HEK293 (cell line): ENCODE results near the gene GUCY1B1.

ENCODE experiments used
- CTCF ChIA-PET: fragments of 350-600 bp; formaldehyde crosslinking; extraction: SDS; loops from one replicate; lab custom pipeline; 2021; ENCODE audit warnings: antibody characterized with exemption; lab: Yijun Ruan, JAX
- POLR2A ChIA-PET: fragments of 300-600 bp; formaldehyde crosslinking; extraction: SDS; loops from one replicate; lab custom pipeline; 2020; ENCODE audit warnings: antibody characterized with exemption, inconsistent platforms; lab: Yijun Ruan, JAX
- H3K27ac ChIP-seq: fragments of 200-500 bp; sonication (Bioruptor generic); 2 replicates; pipeline ENCODE4 v1.5.1; 2014; ENCODE audit warnings: low read depth, low read length, control low read depth, inconsistent platforms; ENCODE audit errors: extremely low read depth
- H3K36me3 ChIP-seq, 2 experiments: fragments of 200-500 bp in 1 of 2; sonication (Bioruptor generic) in 1 of 2; 1 replicate in 1 of 2; 2 replicates in 1 of 2; pipeline ENCODE4 v1.5.1; 2014 to 2017; ENCODE audit warnings: inconsistent platforms in 2 of 2, low read length in 2 of 2; ENCODE audit not compliant: control insufficient read depth in 2 of 2, insufficient read depth in 1 of 2
- H3K4me1 ChIP-seq: fragments of 200-500 bp; sonication (Bioruptor generic); 2 replicates; pipeline ENCODE4 v1.5.1; 2014; ENCODE audit warnings: mild to moderate bottlenecking, low read length, inconsistent platforms; ENCODE audit not compliant: control insufficient read depth, insufficient read depth
- H3K4me3 ChIP-seq: 2 replicates; pipeline ENCODE4 v1.5.1; 2011; ENCODE audit warnings: low read depth, mild to moderate bottlenecking, control low read depth, low read length, moderate library complexity
- H3K9me3 ChIP-seq: fragments of 200-500 bp; sonication (Bioruptor generic); 2 replicates; pipeline ENCODE4 v1.5.1; 2014; ENCODE audit warnings: low read depth, low read length, inconsistent platforms; ENCODE audit not compliant: control insufficient read depth, insufficient read depth
- EGR2 ChIP-seq: fragments of 450-650 bp; formaldehyde crosslinking; IDR thresholded peaks from 2 replicates; pipeline ENCODE4 v1.5.1; 2016; ENCODE audit warnings: low read depth, missing biosample characterization, missing genetic modification characterization
- GLIS1 ChIP-seq: fragments of 450-650 bp; formaldehyde crosslinking; IDR thresholded peaks from 2 replicates; pipeline ENCODE4 v1.5.1; 2016; ENCODE audit warnings: missing biosample characterization, missing genetic modification characterization
- HOXC10 ChIP-seq: sonication (generic); formaldehyde crosslinking; IDR thresholded peaks from 2 replicates; pipeline ENCODE4 v1.8.1; 2023; ENCODE audit warnings: mild to moderate bottlenecking, missing genetic modification reagents
- KLF8 ChIP-seq: fragments of 450-650 bp; formaldehyde crosslinking; IDR thresholded peaks from 2 replicates; pipeline ENCODE4 v1.5.1; 2016; ENCODE audit warnings: missing biosample characterization, missing genetic modification characterization
- SETDB1 ChIP-seq: IDR thresholded peaks from one replicate; pipeline ENCODE4 v1.6.1; 2017; ENCODE audit warnings: mild to moderate bottlenecking, low read length, moderate library complexity, mixed read lengths; ENCODE audit not compliant: insufficient read length
- SP7 ChIP-seq: fragments of 450-650 bp; formaldehyde crosslinking; IDR thresholded peaks from 2 replicates; pipeline ENCODE4 v1.5.1; 2016; ENCODE audit warnings: missing biosample characterization, missing genetic modification characterization
- YY2 ChIP-seq: fragments of 450-650 bp; formaldehyde crosslinking; IDR thresholded peaks from 2 replicates; pipeline ENCODE4 v1.5.1; 2016; ENCODE audit warnings: missing biosample characterization, missing genetic modification characterization
- ZBTB21 ChIP-seq: fragments of 450-650 bp; formaldehyde crosslinking; IDR thresholded peaks from 2 replicates; pipeline ENCODE4 v1.5.1; 2017; ENCODE audit warnings: missing biosample characterization, missing genetic modification characterization
- ZFHX2 ChIP-seq: fragments of 450-650 bp; formaldehyde crosslinking; conservative IDR thresholded peaks from 2 replicates; pipeline ENCODE4 v1.5.1; 2016; ENCODE audit warnings: missing biosample characterization, missing genetic modification characterization
- ZFP3 ChIP-seq: fragments of 450-650 bp; formaldehyde crosslinking; IDR thresholded peaks from 2 replicates; pipeline ENCODE4 v1.5.1; 2016; ENCODE audit warnings: low read depth, missing biosample characterization, missing genetic modification characterization
- ZNF140 ChIP-seq: fragments of 450-650 bp; formaldehyde crosslinking; IDR thresholded peaks from 2 replicates; pipeline ENCODE4 v1.5.1; 2016; ENCODE audit warnings: missing biosample characterization, missing genetic modification characterization
- ZNF155 ChIP-seq: fragments of 450-650 bp; formaldehyde crosslinking; IDR thresholded peaks from 2 replicates; pipeline ENCODE4 v1.5.1; 2016; ENCODE audit warnings: missing biosample characterization, missing genetic modification characterization
- ZNF2 ChIP-seq: fragments of 450-650 bp; formaldehyde crosslinking; IDR thresholded peaks from 2 replicates; pipeline ENCODE4 v1.5.1; 2016; ENCODE audit warnings: missing biosample characterization, missing genetic modification characterization
- ZNF248 ChIP-seq: fragments of 450-650 bp; formaldehyde crosslinking; IDR thresholded peaks from 2 replicates; pipeline ENCODE4 v1.5.1; 2017; ENCODE audit warnings: missing biosample characterization, missing genetic modification characterization
- ZNF366 ChIP-seq: fragments of 450-650 bp; formaldehyde crosslinking; conservative IDR thresholded peaks from 2 replicates; pipeline ENCODE4 v1.5.1; 2016; ENCODE audit warnings: missing biosample characterization, missing genetic modification characterization
- ZNF416 ChIP-seq: fragments of 450-650 bp; formaldehyde crosslinking; IDR thresholded peaks from 2 replicates; pipeline ENCODE4 v1.5.1; 2016; ENCODE audit warnings: missing biosample characterization, missing genetic modification characterization
- ZNF433 ChIP-seq: fragments of 450-650 bp; formaldehyde crosslinking; IDR thresholded peaks from 2 replicates; pipeline ENCODE4 v1.5.1; 2016; ENCODE audit warnings: missing biosample characterization, missing genetic modification characterization, low read depth
- ZNF548 ChIP-seq: fragments of 450-650 bp; formaldehyde crosslinking; IDR thresholded peaks from 2 replicates; pipeline ENCODE4 v1.5.1; 2016; ENCODE audit warnings: missing biosample characterization, missing genetic modification characterization
- ZNF558 ChIP-seq: fragments of 450-650 bp; formaldehyde crosslinking; IDR thresholded peaks from 2 replicates; pipeline ENCODE4 v1.5.1; 2016; ENCODE audit warnings: missing biosample characterization, missing genetic modification characterization
- ZNF571 ChIP-seq: fragments of 450-650 bp; formaldehyde crosslinking; IDR thresholded peaks from 2 replicates; pipeline ENCODE4 v1.5.0; 2017; ENCODE audit warnings: missing biosample characterization, missing genetic modification characterization
- ZNF654 ChIP-seq: fragments of 450-650 bp; formaldehyde crosslinking; IDR thresholded peaks from 2 replicates; pipeline ENCODE4 v1.5.1; 2016; ENCODE audit warnings: low read depth, missing biosample characterization, missing genetic modification characterization
- ZNF664 ChIP-seq: fragments of 450-650 bp; formaldehyde crosslinking; IDR thresholded peaks from 2 replicates; pipeline ENCODE4 v1.5.1; 2016; ENCODE audit warnings: missing biosample characterization, missing genetic modification characterization
- ZNF837 ChIP-seq: fragments of 450-650 bp; formaldehyde crosslinking; IDR thresholded peaks from 2 replicates; pipeline ENCODE4 v1.5.1; 2016; ENCODE audit warnings: missing biosample characterization, missing genetic modification characterization
- TF ChIP-seq, protein P1 (sequence below): fragments of 450-650 bp; formaldehyde crosslinking; IDR thresholded peaks from 2 replicates; pipeline ENCODE4 v1.5.1; 2016; ENCODE audit warnings: missing biosample characterization, missing genetic modification characterization, borderline replicate concordance
- TF ChIP-seq, protein P2 (sequence below): fragments of 450-650 bp; formaldehyde crosslinking; IDR thresholded peaks from 2 replicates; pipeline ENCODE4 v1.5.1; 2016; ENCODE audit warnings: missing biosample characterization, missing genetic modification characterization

GUCY1B1 gene

DNA sequence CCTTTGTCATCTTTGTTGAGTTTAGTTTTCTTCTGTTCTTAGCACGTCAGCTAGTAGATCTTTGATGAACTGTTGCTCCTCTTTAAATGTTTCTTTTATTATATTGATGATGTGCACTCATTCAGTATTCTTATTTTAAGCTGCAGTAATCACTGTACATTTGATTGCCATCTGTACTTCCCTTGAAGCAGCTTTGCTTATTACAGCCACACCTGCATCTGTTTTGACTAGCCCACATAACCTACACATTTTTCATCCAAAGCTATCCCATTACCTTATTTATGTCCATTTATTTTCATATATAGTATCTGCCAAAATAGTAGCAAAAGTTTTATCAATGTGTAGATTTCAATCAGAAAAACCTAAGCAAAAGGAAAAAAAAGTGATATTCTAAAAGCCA, 23.9 kb upstream of the GUCY1B1 start:
- Histone ChIP-seq H3K9me3 (no peaks in the 10 kb centered on the region), H3K27ac (no peak overlapping the region), H3K4me3 (no peak overlapping the region), H3K36me3 (no peaks in the 10 kb centered on the region)
- CTCF ChIA-PET, result no interaction called here
- TF ChIP-seq ZNF837 (tag by site-specific recombination), result no peak
- no peak for TF ChIP-seq HOXC10
- TF ChIP-seq ZNF248, result no peak
- no peak for TF ChIP-seq ZNF2 (tag by site-specific recombination)
- no peak for TF ChIP-seq ZNF155 (tag by site-specific recombination)
- TF ChIP-seq, protein P1, sequence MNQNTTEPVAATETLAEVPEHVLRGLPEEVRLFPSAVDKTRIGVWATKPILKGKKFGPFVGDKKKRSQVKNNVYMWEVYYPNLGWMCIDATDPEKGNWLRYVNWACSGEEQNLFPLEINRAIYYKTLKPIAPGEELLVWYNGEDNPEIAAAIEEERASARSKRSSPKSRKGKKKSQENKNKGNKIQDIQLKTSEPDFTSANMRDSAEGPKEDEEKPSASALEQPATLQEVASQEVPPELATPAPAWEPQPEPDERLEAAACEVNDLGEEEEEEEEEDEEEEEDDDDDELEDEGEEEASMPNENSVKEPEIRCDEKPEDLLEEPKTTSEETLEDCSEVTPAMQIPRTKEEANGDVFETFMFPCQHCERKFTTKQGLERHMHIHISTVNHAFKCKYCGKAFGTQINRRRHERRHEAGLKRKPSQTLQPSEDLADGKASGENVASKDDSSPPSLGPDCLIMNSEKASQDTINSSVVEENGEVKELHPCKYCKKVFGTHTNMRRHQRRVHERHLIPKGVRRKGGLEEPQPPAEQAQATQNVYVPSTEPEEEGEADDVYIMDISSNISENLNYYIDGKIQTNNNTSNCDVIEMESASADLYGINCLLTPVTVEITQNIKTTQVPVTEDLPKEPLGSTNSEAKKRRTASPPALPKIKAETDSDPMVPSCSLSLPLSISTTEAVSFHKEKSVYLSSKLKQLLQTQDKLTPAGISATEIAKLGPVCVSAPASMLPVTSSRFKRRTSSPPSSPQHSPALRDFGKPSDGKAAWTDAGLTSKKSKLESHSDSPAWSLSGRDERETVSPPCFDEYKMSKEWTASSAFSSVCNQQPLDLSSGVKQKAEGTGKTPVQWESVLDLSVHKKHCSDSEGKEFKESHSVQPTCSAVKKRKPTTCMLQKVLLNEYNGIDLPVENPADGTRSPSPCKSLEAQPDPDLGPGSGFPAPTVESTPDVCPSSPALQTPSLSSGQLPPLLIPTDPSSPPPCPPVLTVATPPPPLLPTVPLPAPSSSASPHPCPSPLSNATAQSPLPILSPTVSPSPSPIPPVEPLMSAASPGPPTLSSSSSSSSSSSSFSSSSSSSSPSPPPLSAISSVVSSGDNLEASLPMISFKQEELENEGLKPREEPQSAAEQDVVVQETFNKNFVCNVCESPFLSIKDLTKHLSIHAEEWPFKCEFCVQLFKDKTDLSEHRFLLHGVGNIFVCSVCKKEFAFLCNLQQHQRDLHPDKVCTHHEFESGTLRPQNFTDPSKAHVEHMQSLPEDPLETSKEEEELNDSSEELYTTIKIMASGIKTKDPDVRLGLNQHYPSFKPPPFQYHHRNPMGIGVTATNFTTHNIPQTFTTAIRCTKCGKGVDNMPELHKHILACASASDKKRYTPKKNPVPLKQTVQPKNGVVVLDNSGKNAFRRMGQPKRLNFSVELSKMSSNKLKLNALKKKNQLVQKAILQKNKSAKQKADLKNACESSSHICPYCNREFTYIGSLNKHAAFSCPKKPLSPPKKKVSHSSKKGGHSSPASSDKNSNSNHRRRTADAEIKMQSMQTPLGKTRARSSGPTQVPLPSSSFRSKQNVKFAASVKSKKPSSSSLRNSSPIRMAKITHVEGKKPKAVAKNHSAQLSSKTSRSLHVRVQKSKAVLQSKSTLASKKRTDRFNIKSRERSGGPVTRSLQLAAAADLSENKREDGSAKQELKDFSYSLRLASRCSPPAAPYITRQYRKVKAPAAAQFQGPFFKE (tag by site-specific recombination), result no peak
- TF ChIP-seq ZNF548, result no peak
- no peak for TF ChIP-seq YY2 (tag by site-specific recombination)
- no peak for TF ChIP-seq KLF8 (tag by site-specific recombination)
- no peak for TF ChIP-seq ZNF664 (tag by site-specific recombination)
- no peak for TF ChIP-seq SETDB1
- TF ChIP-seq, protein P2, sequence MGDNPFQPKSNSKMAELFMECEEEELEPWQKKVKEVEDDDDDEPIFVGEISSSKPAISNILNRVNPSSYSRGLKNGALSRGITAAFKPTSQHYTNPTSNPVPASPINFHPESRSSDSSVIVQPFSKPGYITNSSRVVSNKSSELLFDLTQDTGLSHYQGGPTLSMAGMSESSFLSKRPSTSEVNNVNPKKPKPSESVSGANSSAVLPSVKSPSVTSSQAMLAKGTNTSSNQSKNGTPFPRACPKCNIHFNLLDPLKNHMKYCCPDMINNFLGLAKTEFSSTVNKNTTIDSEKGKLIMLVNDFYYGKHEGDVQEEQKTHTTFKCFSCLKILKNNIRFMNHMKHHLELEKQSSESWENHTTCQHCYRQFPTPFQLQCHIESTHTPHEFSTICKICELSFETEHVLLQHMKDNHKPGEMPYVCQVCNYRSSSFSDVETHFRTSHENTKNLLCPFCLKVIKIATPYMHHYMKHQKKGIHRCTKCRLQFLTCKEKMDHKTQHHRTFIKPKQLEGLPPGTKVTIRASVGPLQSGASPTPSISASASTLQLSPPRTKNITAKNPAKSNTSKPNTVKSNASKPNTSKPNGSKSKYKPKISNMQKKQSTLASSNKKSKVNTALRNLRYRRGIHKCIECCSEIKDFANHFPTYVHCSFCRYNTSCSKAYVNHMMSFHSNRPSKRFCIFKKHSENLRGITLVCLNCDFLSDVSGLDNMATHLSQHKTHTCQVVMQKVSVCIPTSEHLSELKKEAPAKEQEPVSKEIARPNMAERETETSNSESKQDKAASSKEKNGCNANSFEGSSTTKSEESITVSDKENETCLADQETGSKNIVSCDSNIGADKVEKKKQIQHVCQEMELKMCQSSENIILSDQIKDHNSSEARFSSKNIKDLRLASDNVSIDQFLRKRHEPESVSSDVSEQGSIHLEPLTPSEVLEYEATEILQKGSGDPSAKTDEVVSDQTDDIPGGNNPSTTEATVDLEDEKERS (tag by site-specific recombination), result no peak
- no peak for TF ChIP-seq SP7 (tag by site-specific recombination)
- TF ChIP-seq ZNF654 (tag by site-specific recombination), result no peak
- TF ChIP-seq ZNF571 (tag by site-specific recombination), result no peak
- TF ChIP-seq, all 188 proteins: peak for 0
- POLR2A ChIA-PET, result no interaction called here
- H3K4me1 ChIP-seq, result no peaks in the 10 kb centered on the region

DNA sequence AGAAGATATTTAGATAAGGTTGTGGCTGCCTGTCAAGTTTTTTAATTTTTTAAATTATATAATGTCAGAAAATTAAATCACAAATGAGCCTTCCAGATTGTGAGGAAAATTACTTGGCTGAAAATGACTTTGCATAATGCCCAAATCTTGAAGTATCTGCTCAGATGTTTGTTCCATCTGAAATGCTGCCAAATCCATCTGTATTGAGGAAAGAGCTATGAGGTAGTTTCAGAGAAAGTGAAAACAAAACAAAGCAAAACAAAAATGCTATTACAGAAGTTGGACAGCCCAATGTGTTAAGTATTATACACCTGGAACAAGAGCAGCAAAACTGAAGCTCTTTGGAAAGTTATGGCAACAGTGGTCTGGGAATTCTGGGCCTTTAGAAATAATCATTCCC, 23.3 kb upstream of the GUCY1B1 start:
- CTCF ChIA-PET, result no interaction called here
- no peaks in the 10 kb centered on the region for H3K9me3 ChIP-seq
- no peak overlapping the region for H3K27ac ChIP-seq
- no peaks in the 10 kb centered on the region for H3K4me1 ChIP-seq
- POLR2A ChIA-PET, result no interaction called here
- no peak for TF ChIP-seq ZNF366 (tag by site-specific recombination)
- no peak for TF ChIP-seq ZBTB21 (tag by site-specific recombination)
- no peak for TF ChIP-seq EGR2 (tag by site-specific recombination)
- no peak for TF ChIP-seq ZNF416 (tag by site-specific recombination)
- no peak for TF ChIP-seq ZNF433 (tag by site-specific recombination)
- no peak for TF ChIP-seq ZFHX2 (tag by site-specific recombination)
- no peak for TF ChIP-seq ZNF140 (tag by site-specific recombination)
- no peak for TF ChIP-seq ZFP3 (tag by site-specific recombination)
- TF ChIP-seq GLIS1 (tag by site-specific recombination), result no peak
- no peak for TF ChIP-seq ZNF558 (tag by site-specific recombination)
- H3K36me3 ChIP-seq, result no peaks in the 10 kb centered on the region
- no peak overlapping the region for H3K4me3 ChIP-seq
